OCI-LY3 (cell line): ENCODE results near the gene STMP1.

Experiments
- H2AFZ ChIP-seq: fragments of 200-600, 300-600 bp; shearing (Covaris generic); 2 replicates; pipeline ENCODE4 v1.6.0; 2014; ENCODE audit warnings: antibody characterized with exemption, low read depth, low read length
- H3K27ac ChIP-seq: fragments of 200-600, 300-600 bp; sonication (generic); 2 replicates; pipeline ENCODE4 v1.5.1; 2014; ENCODE audit warnings: mild to moderate bottlenecking, low read length, moderate library complexity, mixed read lengths
- H3K27me3 ChIP-seq: fragments of 200-600, 300-600 bp; sonication (generic); 2 replicates; pipeline ENCODE4 v1.6.1; 2014; ENCODE audit warnings: low read depth, low read length, mixed read lengths
- H3K36me3 ChIP-seq: fragments of 200-600, 300-600 bp; sonication (generic); replicated peaks from 2 replicates; pipeline ENCODE3; 2014; ENCODE audit warnings: low read depth, low read length, mixed read lengths
- H3K4me1 ChIP-seq: fragments of 300-600, 200-600 bp; sonication (generic); 2 replicates; pipeline ENCODE4 v1.6.1; 2014; ENCODE audit warnings: low read length, mixed read lengths
- H3K4me2 ChIP-seq: fragments of 200-600, 300-600 bp; sonication (generic); 2 replicates; pipeline ENCODE4 v1.6.1; 2014; ENCODE audit warnings: low read length, mixed read lengths
- H3K4me3 ChIP-seq: fragments of 300-600, 200-600 bp; sonication (generic); 2 replicates; pipeline ENCODE4 v1.5.1; 2014; ENCODE audit warnings: antibody characterized with exemption, mild to moderate bottlenecking, low read length, moderate library complexity
- H3K79me2 ChIP-seq: fragments of 300-600, 200-600 bp; shearing (Covaris generic); 2 replicates; pipeline ENCODE4 v1.6.1; 2014; ENCODE audit warnings: mild to moderate bottlenecking, low read length, mixed read lengths
- H3K9ac ChIP-seq: fragments of 300-600, 200-600 bp; shearing (Covaris generic); 2 replicates; pipeline ENCODE4 v1.6.0; 2014; ENCODE audit warnings: mild to moderate bottlenecking, low read length, moderate library complexity
- H3K9me3 ChIP-seq: fragments of 200-600, 300-600 bp; shearing (Covaris generic); 2 replicates; pipeline ENCODE4 v1.6.1; 2014; ENCODE audit warnings: low read length, mixed read lengths; ENCODE audit not compliant: insufficient read depth
- H4K20me1 ChIP-seq: fragments of 200-600, 300-600 bp; sonication (generic); 2 replicates; pipeline ENCODE4 v1.6.1; 2016; ENCODE audit warnings: low read length, mixed read lengths; ENCODE audit not compliant: insufficient read depth
- CTCF ChIP-seq: fragments of 200-600, 300-600 bp; sonication (generic); IDR thresholded peaks from 2 replicates; pipeline ENCODE4 v1.5.1; 2014; ENCODE audit warnings: antibody characterized with exemption, low read length, low read depth
- EZH2phosphoT487 ChIP-seq: fragments of 200-600 bp; shearing (Covaris generic); IDR thresholded peaks from 2 replicates; pipeline ENCODE4 v1.6.1; 2018; ENCODE audit warnings: antibody characterized with exemption, mixed run types, low read depth

The STMP1 gene

GRCh38 chr7:135669774-135670173, 7.5 kb downstream of the STMP1 start:
- Histone ChIP-seq H3K9ac (no peak overlapping the region), H3K27ac (no peak overlapping the region), H4K20me1 (peaks cover 11% of the 10 kb centered on the region; the same call in 1 of the 2 replicates), H3K4me1 (0 out of 2 replicates have a peak, but pooled peaks cover 5% of the 10 kb centered on the region), H3K27me3 (no peaks in the 10 kb centered on the region), H3K79me2 (peaks cover 61% of the 10 kb centered on the region), H3K36me3 (peaks cover 12% of the 10 kb centered on the region), H2AFZ (no peak overlapping the region), H3K9me3 (no peaks in the 10 kb centered on the region), H3K4me2 (no peak overlapping the region), H3K4me3 (no peak overlapping the region)
- TF ChIP-seq EZH2phosphoT487 = no peak
- no peak for TF ChIP-seq CTCF

- no peak overlapping the region for H3K27ac ChIP-seq
- H3K27me3 ChIP-seq = no peaks in the 10 kb centered on the region
- H3K9ac ChIP-seq = no peak overlapping the region
- TF ChIP-seq EZH2phosphoT487 (no peak), CTCF (no peak)
- H3K79me2 ChIP-seq = peaks cover 57% of the 10 kb centered on the region
- 0 out of 2 replicates have a peak, but pooled peaks cover 5% of the 10 kb centered on the region for H3K4me1 ChIP-seq
- H3K36me3 ChIP-seq = peaks cover 14% of the 10 kb centered on the region
- H3K4me3 ChIP-seq = no peak overlapping the region
- no peaks in the 10 kb centered on the region for H3K9me3 ChIP-seq
- peaks cover 11% of the 10 kb centered on the region; the same call in 1 of the 2 replicates for H4K20me1 ChIP-seq
- no peak overlapping the region for H3K4me2 ChIP-seq
- H2AFZ ChIP-seq = no peak overlapping the region
Measured at GRCh38 chr7:135670179-135670578, 7.9 kb downstream of the STMP1 start.

DNA sequence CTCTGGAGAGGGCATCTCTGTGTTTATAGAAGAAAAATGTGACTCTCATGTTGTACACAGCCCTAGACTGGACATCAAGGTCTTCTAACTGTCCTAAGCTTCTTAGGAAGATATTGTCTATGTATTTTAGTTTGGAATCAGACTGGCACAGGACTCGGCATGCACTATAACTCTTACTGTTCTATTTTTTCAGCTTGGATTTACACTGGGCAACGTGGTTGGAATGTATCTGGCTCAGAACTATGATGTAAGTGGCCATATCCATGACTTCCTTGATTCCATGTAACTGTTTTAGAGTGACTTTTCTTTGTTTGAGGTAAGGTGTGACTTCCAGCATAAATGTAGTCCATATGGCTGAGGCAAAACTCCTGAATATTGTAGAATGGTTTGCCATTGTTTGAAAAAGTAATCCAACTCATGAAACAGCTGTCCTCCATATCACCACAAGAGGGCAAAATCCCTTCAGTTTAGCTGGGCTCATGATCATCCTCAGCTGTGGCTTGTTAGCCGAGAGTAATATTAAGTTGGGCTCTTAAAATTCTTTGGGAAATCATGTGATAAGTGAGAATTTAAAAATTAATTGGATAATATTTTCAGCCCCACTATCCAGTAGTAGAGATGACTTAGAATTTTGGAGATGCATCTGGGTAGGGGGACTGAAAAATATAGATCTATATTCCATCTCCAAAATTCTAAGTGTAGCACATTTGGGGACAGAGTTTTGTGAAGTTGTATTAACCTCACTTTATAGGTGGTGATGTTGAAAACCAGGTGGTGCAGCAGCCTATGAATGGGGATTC, 10.4 kb downstream of the STMP1 start:
- Histone ChIP-seq H3K79me2 (peaks cover 35% of the 10 kb centered on the region), H3K9me3 (no peaks in the 10 kb centered on the region), H3K27me3 (no peaks in the 10 kb centered on the region), H3K27ac (no peak overlapping the region), H3K4me3 (no peak overlapping the region), H3K4me1 (peaks cover 7% of the 10 kb centered on the region; the same call in 1 of the 2 replicates), H3K36me3 (peaks cover 19% of the 10 kb centered on the region), H3K4me2 (no peak overlapping the region), H2AFZ (no peak overlapping the region), H3K9ac (no peak overlapping the region), H4K20me1 (peaks cover 11% of the 10 kb centered on the region; the same call in 1 of the 2 replicates)
- TF ChIP-seq EZH2phosphoT487 (no peak), CTCF (peak; percentile 79)

DNA sequence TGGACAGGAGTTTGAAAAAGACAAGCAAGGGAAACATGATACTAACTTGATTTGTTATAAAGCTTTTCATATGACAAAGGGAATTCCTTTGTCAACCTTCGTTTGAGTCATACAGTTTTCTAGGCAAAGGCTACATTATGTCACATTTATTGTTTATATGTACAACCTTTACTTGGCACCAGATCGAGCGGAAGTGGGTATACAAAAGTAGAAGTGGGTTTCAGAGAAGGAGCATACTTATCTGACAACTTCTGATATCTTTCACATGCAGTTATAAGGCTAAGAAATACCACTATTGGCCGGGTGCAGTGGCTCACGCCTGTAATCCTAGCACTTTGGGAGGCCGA, 11.0 kb downstream of the STMP1 start:
- no peaks in the 10 kb centered on the region for H3K9me3 ChIP-seq
- H2AFZ ChIP-seq = no peak overlapping the region
- no peak overlapping the region for H3K4me3 ChIP-seq
- peaks cover 11% of the 10 kb centered on the region; the same call in 1 of the 2 replicates for H4K20me1 ChIP-seq
- H3K27ac ChIP-seq = no peak overlapping the region
- no peak overlapping the region for H3K9ac ChIP-seq
- H3K4me1 ChIP-seq = peaks cover 13% of the 10 kb centered on the region; the same call in 1 of the 2 replicates
- TF ChIP-seq EZH2phosphoT487 (no peak), CTCF (no peak)
- H3K27me3 ChIP-seq = no peaks in the 10 kb centered on the region
- no peak overlapping the region for H3K4me2 ChIP-seq
- peaks cover 17% of the 10 kb centered on the region for H3K36me3 ChIP-seq
- H3K79me2 ChIP-seq = peaks cover 29% of the 10 kb centered on the region
